Vagina (tissue), 2 donors: ENCODE data around the gene NUP42. TPM values are rescaled to one million over a fixed set of nuclear protein-coding genes. Genes with fewer than 3 reads are reported as not detected.

Source experiments
- DNase-seq, 2 donors: peaks; one replicate each; pipeline ENCODE4 v3.0.0-alpha.2; 2017; ENCODE audit errors: extremely low spot score in 2 of 2
- H3K27ac ChIP-seq: fragments of 200-600 bp; sonication (generic); one replicate; pipeline ENCODE4 v1.5.1; 2019
- H3K27me3 ChIP-seq: fragments of 200-600 bp; sonication (generic); one replicate; pipeline ENCODE4 v1.5.1; 2019
- H3K36me3 ChIP-seq, 2 donors: fragments of 200-600 bp; sonication (generic); one replicate each; pipeline ENCODE4 v1.5.1; 2017 to 2019
- H3K4me1 ChIP-seq: fragments of 200-600 bp; sonication (generic); one replicate; pipeline ENCODE4 v1.5.1; 2019
- H3K4me3 ChIP-seq, 2 donors: fragments of 200-600 bp; sonication (generic); 1 replicate in 1 of 2; 2 replicates in 1 of 2; pipeline ENCODE4 v1.5.1; 2016 to 2019
- H3K9me3 ChIP-seq: fragments of 200-600 bp; sonication (generic); one replicate; pipeline ENCODE4 v1.5.1; 2019
- CTCF ChIP-seq, 3 experiments: fragments of 450-650 bp in 2 of 3; fragments of 200-600 bp in 1 of 3; sonication (generic) in 1 of 3; IDR thresholded peaks; one replicate each; pipeline ENCODE4 v1.5.1; 2017 to 2019; ENCODE audit warnings: antibody characterized with exemption in 3 of 3, mild to moderate bottlenecking in 2 of 3, moderate library complexity in 2 of 3
- POLR2A ChIP-seq, 2 donors: fragments of 450-650 bp; IDR thresholded peaks; one replicate each; pipeline ENCODE4 v1.6.1; 2017; ENCODE audit warnings: antibody characterized with exemption in 2 of 2, mild to moderate bottlenecking in 2 of 2, moderate library complexity in 2 of 2
- POLR2AphosphoS5 ChIP-seq, 2 donors: sonication (generic); formaldehyde crosslinking; IDR thresholded peaks; one replicate each; pipeline ENCODE4 v1.9.0; 2017; ENCODE audit warnings: antibody characterized with exemption in 2 of 2, mild to moderate bottlenecking in 2 of 2, low read depth in 1 of 2; ENCODE audit not compliant: insufficient read depth in 1 of 2
- intact Hi-C: fragments of 100-400 bp; cut with DNase I; formaldehyde crosslinking; loops from one replicate; pipeline ENCODE4 v1.15.1; 2023
- total RNA-seq: library from RNA; depleted of rRNA; stranded (reverse); fragments of >200 nt; gene quantifications from one replicate; pipeline ENCODE4 v1.2.3, GENCODE V29; 2016

Gene NUP42
- total RNA-seq, 1 donor from 2014 or later = 27.0 TPM

GRCh38 chr7:23212841-23213240, 31.0 kb downstream of the NUP42 start:
- H3K27ac ChIP-seq = no peak overlapping the region
- TF ChIP-seq CTCF (IDR thresholded peaks at IDR 0.05) (no peak), POLR2A (IDR thresholded peaks at IDR 0.05) (no peak), POLR2AphosphoS5 (IDR thresholded peaks at IDR 0.05; ENCODE audit: insufficient read depth in 1 of 2, low read depth in 1 of 2) (no peak)
- no peaks in the 10 kb centered on the region for H3K9me3 ChIP-seq
- no peaks in the 10 kb centered on the region for H3K27me3 ChIP-seq
- H3K4me1 ChIP-seq = no peaks in the 10 kb centered on the region
- H3K4me3 ChIP-seq = no peak overlapping the region
- intact Hi-C loops = no loop called here
- H3K36me3 ChIP-seq = no peaks in the 10 kb centered on the region
- DNase-seq = no peak

- Histone ChIP-seq H3K9me3 (no peaks in the 10 kb centered on the region), H3K36me3 (no peaks in the 10 kb centered on the region), H3K4me1 (no peaks in the 10 kb centered on the region), H3K4me3 (no peak overlapping the region), H3K27me3 (no peaks in the 10 kb centered on the region), H3K27ac (no peak overlapping the region)
- no peak for DNase-seq
- TF ChIP-seq POLR2A (IDR thresholded peaks at IDR 0.05) = no peak
- no peak for TF ChIP-seq CTCF (IDR thresholded peaks at IDR 0.05)
- no peak for TF ChIP-seq POLR2AphosphoS5 (IDR thresholded peaks at IDR 0.05; ENCODE audit: insufficient read depth in 1 of 2, low read depth in 1 of 2)
- intact Hi-C loops = no loop called here
Observed at GRCh38 chr7:23213755-23214154, 31.9 kb downstream of the NUP42 start.

GRCh38 chr7:23214423-23214822, 32.6 kb downstream of the NUP42 start:
- H3K27ac ChIP-seq = no peak overlapping the region
- intact Hi-C loops = no loop called here
- no peaks in the 10 kb centered on the region for H3K9me3 ChIP-seq
- DNase-seq = no peak
- no peaks in the 10 kb centered on the region for H3K4me1 ChIP-seq
- no peak for TF ChIP-seq POLR2A (IDR thresholded peaks at IDR 0.05)
- TF ChIP-seq POLR2AphosphoS5 (IDR thresholded peaks at IDR 0.05; ENCODE audit: insufficient read depth in 1 of 2, low read depth in 1 of 2) = no peak
- TF ChIP-seq CTCF (IDR thresholded peaks at IDR 0.05) = no peak
- no peaks in the 10 kb centered on the region for H3K27me3 ChIP-seq
- no peak overlapping the region for H3K4me3 ChIP-seq
- H3K36me3 ChIP-seq = no peaks in the 10 kb centered on the region

GRCh38 chr7:23214938-23215337, 33.1 kb downstream of the NUP42 start:
- H3K27ac ChIP-seq = no peak overlapping the region
- intact Hi-C loops = no loop called here
- no peaks in the 10 kb centered on the region for H3K4me1 ChIP-seq
- no peaks in the 10 kb centered on the region for H3K9me3 ChIP-seq
- DNase-seq = no peak
- TF ChIP-seq CTCF (IDR thresholded peaks at IDR 0.05) (no peak), POLR2AphosphoS5 (IDR thresholded peaks at IDR 0.05; ENCODE audit: insufficient read depth in 1 of 2, low read depth in 1 of 2) (no peak), POLR2A (IDR thresholded peaks at IDR 0.05) (no peak)
- H3K36me3 ChIP-seq = no peaks in the 10 kb centered on the region
- no peak overlapping the region for H3K4me3 ChIP-seq
- H3K27me3 ChIP-seq = no peaks in the 10 kb centered on the region

- H3K9me3 ChIP-seq = no peaks in the 10 kb centered on the region
- H3K4me1 ChIP-seq = no peaks in the 10 kb centered on the region
- intact Hi-C loops = no loop called here
- H3K36me3 ChIP-seq = no peaks in the 10 kb centered on the region
- no peaks in the 10 kb centered on the region for H3K27me3 ChIP-seq
- TF ChIP-seq POLR2A (IDR thresholded peaks at IDR 0.05) = no peak
- TF ChIP-seq POLR2AphosphoS5 (IDR thresholded peaks at IDR 0.05; ENCODE audit: insufficient read depth in 1 of 2, low read depth in 1 of 2) = no peak
- no peak for TF ChIP-seq CTCF (IDR thresholded peaks at IDR 0.05)
- H3K27ac ChIP-seq = no peak overlapping the region
- H3K4me3 ChIP-seq = no peak overlapping the region
- no peak for DNase-seq
Observed at GRCh38 chr7:23216021-23216420, 34.2 kb downstream of the NUP42 start.
